Chondrocyte (in vitro differentiated cells): ENCODE measurements around the gene C8B. TPM values are rescaled to one million over a fixed set of nuclear protein-coding genes. Genes with fewer than 3 reads are reported as not detected.

ENCODE experiments used
- DNase-seq: peaks from one replicate; pipeline ENCODE4 v3.0.0; 2021; ENCODE audit warnings: mixed read lengths, low spot score
- H3K27ac Mint-ChIP-seq: one replicate; pipeline ENCODE4 v1.8.0; 2021; ENCODE audit warnings: mild to moderate bottlenecking, moderate library complexity, mixed read lengths; ENCODE audit not compliant: unreplicated experiment
- H3K27me3 Mint-ChIP-seq: 2 replicates; pipeline ENCODE4 v1.8.0; 2021; ENCODE audit warnings: low read depth, mixed read lengths
- H3K36me3 Mint-ChIP-seq: 2 replicates; pipeline ENCODE4 v1.8.0; 2021; ENCODE audit warnings: low read depth, mixed read lengths
- H3K4me1 Mint-ChIP-seq: 2 replicates; pipeline ENCODE4 v1.8.0; 2021; ENCODE audit warnings: low read depth, mild to moderate bottlenecking, mixed read lengths
- H3K4me3 Mint-ChIP-seq: one replicate; pipeline ENCODE4 v1.8.0; 2021; ENCODE audit warnings: mild to moderate bottlenecking, moderate library complexity, mixed read lengths; ENCODE audit not compliant: unreplicated experiment
- H3K9me3 Mint-ChIP-seq: 2 replicates; pipeline ENCODE4 v1.8.0; 2021; ENCODE audit warnings: low read depth, mixed read lengths
- total RNA-seq: library from RNA; stranded (reverse); gene quantifications from 3 replicates; pipeline ENCODE4 v1.2.1, GENCODE V29; 2021
- TF ChIP-seq, protein P1 (sequence below): fragments of 200-600 bp; sonication (generic); IDR thresholded peaks from 2 replicates; pipeline ENCODE4 v1.5.0; 2021; ENCODE audit warnings: antibody characterized with exemption, mild to moderate bottlenecking, moderate library complexity

Gene C8B
- total RNA-seq, 1 donor from 2014 or later = not detected

DNA sequence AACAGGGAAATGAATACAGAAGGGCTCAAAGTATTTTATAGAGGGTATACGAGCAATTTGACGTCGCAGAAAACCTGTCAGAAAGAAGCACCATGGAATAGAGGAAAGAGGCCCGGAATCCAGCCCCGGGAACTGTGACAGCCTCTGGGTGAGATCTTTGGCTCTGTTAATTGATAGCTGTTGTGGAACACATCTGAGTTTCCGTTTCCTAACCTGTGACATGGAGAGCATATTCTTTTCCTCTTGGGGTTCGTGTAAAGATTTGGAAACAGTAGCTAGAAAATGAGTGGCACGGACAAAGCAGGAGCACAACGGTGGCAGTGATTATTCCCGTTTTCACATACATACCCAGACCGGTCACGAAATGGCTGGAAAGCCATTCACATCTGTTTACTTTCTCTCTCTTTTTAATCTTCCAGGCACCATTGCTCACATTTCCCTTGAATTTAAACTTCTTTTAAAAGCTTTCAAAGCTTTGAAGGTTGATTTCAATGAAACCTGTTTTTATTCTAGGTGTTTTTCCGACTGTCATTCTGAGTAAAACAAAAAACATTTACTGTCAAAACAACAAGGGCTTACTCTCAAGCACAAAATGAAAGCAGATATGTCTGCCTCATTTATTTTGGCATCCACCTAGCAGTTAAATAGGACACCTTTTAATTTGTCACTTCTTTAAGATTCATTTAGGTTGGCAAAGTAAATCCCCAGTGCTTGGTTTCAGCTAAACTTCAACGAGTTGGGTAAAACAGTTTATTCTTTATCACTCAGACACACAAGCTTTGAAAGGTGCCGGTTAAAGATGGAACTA, 26.7 kb upstream of the C8B start:
- Mint-ChIP-seq H3K36me3 (no peaks in the 10 kb centered on the region), H3K27ac (no peak overlapping the region), H3K4me3 (no peak overlapping the region), H3K4me1 (no peaks in the 10 kb centered on the region), H3K27me3 (peaks cover 2% of the 10 kb centered on the region), H3K9me3 (no peaks in the 10 kb centered on the region)
- TF ChIP-seq, protein P1, sequence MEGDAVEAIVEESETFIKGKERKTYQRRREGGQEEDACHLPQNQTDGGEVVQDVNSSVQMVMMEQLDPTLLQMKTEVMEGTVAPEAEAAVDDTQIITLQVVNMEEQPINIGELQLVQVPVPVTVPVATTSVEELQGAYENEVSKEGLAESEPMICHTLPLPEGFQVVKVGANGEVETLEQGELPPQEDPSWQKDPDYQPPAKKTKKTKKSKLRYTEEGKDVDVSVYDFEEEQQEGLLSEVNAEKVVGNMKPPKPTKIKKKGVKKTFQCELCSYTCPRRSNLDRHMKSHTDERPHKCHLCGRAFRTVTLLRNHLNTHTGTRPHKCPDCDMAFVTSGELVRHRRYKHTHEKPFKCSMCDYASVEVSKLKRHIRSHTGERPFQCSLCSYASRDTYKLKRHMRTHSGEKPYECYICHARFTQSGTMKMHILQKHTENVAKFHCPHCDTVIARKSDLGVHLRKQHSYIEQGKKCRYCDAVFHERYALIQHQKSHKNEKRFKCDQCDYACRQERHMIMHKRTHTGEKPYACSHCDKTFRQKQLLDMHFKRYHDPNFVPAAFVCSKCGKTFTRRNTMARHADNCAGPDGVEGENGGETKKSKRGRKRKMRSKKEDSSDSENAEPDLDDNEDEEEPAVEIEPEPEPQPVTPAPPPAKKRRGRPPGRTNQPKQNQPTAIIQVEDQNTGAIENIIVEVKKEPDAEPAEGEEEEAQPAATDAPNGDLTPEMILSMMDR = no peak
- no peak for DNase-seq

DNA sequence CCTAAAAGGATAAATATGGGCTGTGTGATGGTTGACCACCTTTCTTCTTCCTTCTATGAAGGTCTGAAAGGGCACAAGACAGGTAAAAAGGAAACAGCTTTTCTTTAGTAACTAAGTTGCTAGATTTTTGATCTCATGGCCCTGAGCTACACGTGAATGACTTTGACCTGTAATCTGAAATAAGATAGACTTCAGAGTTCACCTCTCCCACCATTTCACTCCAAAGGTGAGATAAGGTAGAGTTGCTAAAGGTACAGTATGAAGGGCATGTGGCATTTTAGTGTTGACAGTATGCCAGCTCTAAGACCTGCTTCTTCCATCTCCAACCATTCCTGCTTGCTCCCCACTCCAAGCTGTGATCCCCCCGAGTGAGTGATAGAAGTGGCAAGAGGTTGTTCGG, 25.8 kb upstream of the C8B start:
- Mint-ChIP-seq H3K27me3 (peaks cover 2% of the 10 kb centered on the region), H3K36me3 (no peaks in the 10 kb centered on the region), H3K27ac (no peak overlapping the region), H3K9me3 (no peaks in the 10 kb centered on the region), H3K4me1 (no peaks in the 10 kb centered on the region), H3K4me3 (no peak overlapping the region)
- TF ChIP-seq, protein P1 = no peak
- no peak for DNase-seq

DNA sequence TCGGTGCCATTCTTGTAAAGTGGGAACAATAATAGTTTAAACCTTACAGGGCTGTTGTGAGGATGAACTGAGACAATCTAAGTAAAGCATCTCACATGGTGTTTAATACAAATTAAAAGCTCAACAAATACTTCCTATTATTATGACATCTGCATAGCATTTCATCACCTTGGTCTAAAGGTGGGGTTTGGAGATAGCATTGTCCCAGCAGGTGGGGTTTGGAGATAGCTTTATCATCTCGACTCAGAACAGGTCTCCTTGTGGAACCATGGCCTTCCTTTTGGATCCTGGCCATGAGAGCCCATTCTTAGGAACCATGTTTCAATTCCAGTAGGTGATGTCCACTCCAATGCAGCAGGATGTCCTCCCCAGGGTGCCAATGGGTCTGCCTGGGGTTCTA, 20.6 kb upstream of the C8B start:
- no peaks in the 10 kb centered on the region for H3K36me3 Mint-ChIP-seq
- H3K27me3 Mint-ChIP-seq = peaks cover 4% of the 10 kb centered on the region
- no peak overlapping the region for H3K27ac Mint-ChIP-seq
- TF ChIP-seq, protein P1 = no peak
- H3K4me1 Mint-ChIP-seq = no peaks in the 10 kb centered on the region
- no peak for DNase-seq
- H3K9me3 Mint-ChIP-seq = no peaks in the 10 kb centered on the region
- no peak overlapping the region for H3K4me3 Mint-ChIP-seq

DNA sequence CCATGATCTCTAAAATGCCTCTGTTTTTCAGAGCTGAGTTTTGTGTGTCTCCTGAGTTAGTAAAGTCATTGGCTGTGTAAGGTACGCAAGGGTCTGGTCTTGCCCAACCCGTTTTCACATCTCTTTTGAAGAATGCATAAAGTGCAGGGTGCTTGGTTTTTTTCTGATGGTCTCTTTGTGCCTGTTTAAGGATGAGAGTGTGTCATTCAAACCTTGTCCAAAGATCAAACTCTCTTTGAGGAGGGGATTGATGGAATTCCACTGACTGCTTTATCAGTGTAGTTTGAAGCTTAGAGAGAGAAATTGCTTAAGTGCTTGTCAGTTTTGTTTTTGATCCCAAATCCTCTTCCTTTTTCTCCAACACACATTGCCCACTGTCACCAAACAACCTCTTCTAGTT, 20.0 kb upstream of the C8B start:
- no peak overlapping the region for H3K4me3 Mint-ChIP-seq
- no peaks in the 10 kb centered on the region for H3K36me3 Mint-ChIP-seq
- no peaks in the 10 kb centered on the region for H3K9me3 Mint-ChIP-seq
- TF ChIP-seq, protein P1 = no peak
- H3K4me1 Mint-ChIP-seq = no peaks in the 10 kb centered on the region
- H3K27ac Mint-ChIP-seq = no peak overlapping the region
- DNase-seq = no peak
- peaks cover 4% of the 10 kb centered on the region for H3K27me3 Mint-ChIP-seq

DNA sequence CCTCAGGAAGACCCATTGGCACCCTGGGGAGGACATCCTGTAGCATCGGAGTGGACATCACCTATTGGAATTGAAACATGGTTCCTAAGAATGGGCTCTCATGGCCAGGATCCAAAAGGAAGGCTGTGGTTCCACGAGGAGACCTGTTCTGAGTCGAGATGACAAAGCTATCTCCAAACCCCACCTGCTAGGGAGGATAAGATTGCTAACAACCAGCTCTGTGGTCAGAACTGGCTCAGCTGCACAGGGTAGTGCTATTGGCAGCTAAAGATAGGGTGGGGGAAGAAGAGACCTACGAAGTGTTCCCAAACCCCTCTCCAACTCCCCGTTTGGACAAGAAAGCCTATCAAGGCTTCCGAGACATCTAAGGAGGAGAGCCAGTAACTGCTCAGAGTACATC, 17.7 kb upstream of the C8B start:
- H3K4me1 Mint-ChIP-seq = no peaks in the 10 kb centered on the region
- TF ChIP-seq, protein P1 = no peak
- H3K36me3 Mint-ChIP-seq = no peaks in the 10 kb centered on the region
- H3K27me3 Mint-ChIP-seq = peaks cover 7% of the 10 kb centered on the region
- no peak overlapping the region for H3K27ac Mint-ChIP-seq
- no peak overlapping the region for H3K4me3 Mint-ChIP-seq
- H3K9me3 Mint-ChIP-seq = no peaks in the 10 kb centered on the region
- no peak for DNase-seq
